GM18498 (cell line): ENCODE results near the gene PROX1.

ENCODE experiments used
- ATAC-seq: cut with Tn5 transposase; IDR thresholded peaks from one replicate; pipeline ENCODE4 v1.9.1; 2021; ENCODE audit warnings: mild to moderate bottlenecking, moderate library complexity; ENCODE audit not compliant: unreplicated experiment

The PROX1 gene

DNA sequence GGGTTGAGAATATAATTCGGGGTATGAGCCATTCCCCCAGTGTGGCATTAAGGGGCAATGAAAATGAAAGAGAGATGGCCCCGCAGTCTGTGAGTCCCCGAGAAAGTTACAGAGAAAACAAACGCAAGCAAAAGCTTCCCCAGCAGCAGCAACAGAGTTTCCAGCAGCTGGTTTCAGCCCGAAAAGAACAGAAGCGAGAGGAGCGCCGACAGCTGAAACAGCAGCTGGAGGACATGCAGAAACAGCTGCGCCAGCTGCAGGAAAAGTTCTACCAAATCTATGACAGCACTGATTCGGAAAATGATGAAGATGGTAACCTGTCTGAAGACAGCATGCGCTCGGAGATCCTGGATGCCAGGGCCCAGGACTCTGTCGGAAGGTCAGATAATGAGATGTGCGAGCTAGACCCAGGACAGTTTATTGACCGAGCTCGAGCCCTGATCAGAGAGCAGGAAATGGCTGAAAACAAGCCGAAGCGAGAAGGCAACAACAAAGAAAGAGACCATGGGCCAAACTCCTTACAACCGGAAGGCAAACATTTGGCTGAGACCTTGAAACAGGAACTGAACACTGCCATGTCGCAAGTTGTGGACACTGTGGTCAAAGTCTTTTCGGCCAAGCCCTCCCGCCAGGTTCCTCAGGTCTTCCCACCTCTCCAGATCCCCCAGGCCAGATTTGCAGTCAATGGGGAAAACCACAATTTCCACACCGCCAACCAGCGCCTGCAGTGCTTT is 9.4 kb downstream of the PROX1 start:
- ATAC-seq = no peak

DNA sequence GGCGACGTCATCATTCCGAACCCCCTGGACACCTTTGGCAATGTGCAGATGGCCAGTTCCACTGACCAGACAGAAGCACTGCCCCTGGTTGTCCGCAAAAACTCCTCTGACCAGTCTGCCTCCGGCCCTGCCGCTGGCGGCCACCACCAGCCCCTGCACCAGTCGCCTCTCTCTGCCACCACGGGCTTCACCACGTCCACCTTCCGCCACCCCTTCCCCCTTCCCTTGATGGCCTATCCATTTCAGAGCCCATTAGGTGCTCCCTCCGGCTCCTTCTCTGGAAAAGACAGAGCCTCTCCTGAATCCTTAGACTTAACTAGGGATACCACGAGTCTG is 10.0 kb downstream of the PROX1 start:
- no peak for ATAC-seq

DNA sequence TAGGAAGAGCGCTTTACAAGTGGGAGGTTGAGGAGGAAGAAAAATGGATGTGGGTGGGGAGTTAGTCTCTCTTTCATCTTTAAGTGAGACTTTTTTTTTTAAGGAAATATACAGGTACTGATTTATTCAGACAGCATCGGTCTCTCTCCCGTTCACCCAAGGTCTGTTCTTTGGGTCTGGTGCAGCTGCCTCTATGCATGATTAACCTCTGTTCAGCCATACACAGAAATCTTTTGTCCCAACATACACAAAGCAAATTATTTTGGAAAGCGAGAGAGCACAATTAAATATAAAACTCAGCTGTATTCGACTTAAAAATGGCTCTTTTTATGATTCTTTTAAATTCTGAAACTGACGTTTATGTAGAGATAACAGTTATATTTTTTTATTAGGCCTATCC is 11.0 kb downstream of the PROX1 start:
- no peak for ATAC-seq

DNA sequence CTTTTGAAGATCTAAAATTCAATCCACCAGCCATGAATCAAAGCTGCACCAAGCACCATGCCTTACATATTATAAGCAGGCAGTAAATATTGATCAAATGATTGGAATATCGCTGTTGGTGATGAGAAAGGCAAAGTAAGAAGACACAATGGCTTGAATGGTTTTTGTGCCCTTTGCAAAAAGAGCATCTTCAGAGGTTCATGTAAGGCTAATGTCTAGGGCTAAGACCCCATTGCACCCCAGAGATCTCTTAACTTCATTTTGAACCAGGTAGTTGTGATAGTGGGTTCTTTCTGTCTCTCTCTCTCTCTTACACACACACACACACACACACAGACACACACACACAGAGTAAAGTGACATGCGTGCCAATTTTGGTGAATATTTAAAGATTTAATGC is 12.0 kb downstream of the PROX1 start:
- no peak for ATAC-seq

DNA sequence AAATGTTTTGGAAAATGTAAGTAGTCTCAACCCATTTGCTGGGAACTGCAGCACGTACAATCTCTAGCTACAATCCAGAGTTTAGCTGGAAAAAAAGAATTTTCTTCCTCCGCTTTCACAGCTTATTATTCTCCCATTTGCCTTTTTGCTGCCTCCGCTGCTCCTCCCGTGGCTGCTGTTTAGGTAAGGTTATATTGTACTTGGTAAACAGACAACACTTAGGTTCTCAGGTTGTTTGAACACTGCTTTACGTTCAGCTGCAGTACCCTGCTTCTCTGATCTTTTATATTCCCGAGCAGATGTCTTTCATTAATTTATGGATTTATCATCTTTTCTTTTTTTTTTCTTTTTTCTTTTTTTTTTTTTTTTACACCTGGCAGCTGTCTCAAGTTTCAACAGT is 14.3 kb downstream of the PROX1 start:
- no peak for ATAC-seq

DNA sequence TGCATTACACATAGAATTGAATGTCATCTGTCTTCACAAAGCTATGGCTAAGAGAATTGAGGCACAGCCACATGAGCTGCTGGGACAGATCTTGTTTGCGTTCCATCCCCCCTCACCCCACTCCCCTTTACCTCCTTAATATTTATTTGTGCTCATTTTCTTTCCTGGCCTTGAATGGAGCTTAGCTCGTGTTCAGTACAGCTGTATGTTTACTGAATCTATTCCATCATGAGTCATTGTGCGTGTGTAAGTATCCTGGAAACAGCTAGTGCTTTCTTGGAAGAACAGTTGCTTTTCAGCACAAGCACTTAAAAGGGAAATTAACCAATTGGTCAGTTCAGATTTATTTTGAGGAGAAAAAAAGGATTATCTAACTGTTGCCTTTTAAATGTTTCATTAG is 14.7 kb downstream of the PROX1 start:
- ATAC-seq = no peak

DNA sequence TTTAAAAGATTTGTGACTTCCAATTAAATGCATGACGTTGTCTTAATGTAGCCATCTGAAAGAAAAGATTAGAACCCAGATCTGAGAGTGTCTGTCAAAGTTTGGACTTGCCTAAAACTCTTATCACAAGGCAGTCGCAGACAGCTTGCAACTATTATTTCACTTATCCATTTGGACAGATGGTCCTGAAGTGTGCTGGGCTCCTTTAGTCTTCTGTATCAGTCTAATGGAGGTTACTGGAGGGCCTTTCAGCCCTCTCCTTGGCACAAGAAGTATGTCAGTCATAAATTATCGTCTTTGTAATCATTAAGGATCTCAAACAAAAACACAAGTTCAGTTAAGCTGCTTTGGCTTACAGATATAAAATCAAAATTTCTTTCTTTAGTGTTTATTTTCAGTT is 15.5 kb downstream of the PROX1 start:
- ATAC-seq = no peak

DNA sequence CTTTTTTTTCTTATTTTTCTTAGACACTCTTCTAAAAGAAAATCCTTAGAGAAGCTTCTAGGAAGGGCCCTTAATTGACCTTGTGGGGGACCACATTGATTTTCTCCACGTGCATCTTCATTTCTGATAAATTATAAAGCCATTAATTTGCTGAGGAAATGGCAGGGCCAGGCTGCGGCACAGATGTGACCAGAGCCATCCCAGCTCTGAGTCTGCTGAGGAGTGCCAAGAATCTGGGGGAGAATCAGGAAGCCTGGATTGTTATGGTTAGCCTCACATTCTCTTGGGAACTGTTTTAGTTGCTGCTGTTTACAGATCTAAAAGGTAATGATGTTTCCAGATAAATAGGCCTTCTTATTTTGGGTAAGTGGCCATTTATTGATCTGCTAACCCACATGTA is 16.2 kb downstream of the PROX1 start:
- ATAC-seq = no peak

DNA sequence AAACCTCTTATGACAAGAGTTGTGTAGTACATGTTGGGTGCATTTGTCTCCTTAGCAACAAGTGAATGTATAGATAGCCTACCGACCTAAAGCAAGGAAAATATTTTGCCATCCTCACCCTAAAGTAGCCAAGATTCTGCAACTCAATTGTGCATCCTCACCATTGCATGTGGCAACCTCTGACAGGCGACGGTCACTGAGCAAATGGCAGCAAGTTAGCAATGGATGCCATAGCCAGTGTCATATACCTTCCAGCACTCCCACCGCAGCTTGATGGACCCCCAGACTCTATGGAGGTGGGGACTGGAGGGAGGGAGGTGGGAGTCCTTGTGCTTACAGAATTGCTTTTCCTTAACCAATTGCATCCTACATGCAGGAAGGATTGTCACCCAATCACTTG is 17.0 kb downstream of the PROX1 start:
- ATAC-seq = no peak

DNA sequence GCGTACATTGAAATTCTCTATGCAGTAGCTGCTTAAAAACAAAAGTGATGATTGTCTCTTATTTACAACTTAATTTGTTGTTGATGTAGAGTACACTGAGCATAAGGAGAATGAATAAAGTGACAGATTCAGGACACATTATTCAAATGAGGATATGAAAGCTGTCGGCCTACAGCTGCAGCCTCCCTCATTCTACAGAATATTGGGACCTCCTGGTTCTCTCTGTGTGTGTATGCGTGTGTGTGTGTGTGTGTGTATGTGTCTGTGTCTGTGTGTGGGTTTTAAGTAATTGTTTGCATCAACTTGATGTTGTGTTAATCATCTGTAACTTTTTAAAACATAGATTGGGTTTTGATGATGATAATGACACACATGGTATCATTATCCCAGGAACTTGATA is 17.9 kb downstream of the PROX1 start:
- ATAC-seq = no peak

DNA sequence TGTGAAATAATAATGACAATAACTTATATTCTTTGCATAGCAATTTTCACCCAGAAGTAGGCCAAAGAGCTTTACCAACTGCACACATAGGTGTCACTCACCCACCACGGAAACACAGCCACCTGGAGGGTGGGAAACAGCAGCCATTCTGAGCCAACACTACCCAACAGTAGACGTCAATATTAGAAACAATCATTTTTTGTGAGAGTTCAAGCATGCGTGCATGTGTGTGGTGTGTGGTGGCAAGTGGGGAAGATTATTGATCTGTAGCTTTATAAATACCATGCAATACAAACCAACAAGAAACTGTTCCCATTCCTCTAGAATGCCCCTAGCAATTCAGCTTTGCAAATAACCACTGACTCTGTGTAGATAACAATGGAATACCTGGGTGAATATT is 19.1 kb downstream of the PROX1 start:
- ATAC-seq = no peak

DNA sequence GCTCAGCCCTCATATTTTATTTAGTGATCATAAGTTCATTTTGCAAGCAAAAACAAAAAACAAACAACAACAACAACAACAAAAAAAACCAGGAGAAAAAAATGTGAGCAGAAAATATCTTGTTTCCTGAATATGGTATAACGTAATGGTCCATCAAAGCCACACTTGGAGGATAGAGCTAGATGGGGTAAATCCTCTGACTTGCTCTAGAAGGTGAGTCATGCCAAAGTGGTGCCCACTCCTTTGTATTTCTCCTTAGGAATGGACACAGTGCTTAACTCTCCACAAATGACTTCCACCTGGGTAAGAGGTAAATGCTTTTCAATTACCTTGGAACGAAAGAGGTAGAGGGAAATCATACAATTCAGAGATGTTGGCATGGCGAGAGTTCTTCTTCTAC is 20.6 kb downstream of the PROX1 start:
- ATAC-seq = no peak

DNA sequence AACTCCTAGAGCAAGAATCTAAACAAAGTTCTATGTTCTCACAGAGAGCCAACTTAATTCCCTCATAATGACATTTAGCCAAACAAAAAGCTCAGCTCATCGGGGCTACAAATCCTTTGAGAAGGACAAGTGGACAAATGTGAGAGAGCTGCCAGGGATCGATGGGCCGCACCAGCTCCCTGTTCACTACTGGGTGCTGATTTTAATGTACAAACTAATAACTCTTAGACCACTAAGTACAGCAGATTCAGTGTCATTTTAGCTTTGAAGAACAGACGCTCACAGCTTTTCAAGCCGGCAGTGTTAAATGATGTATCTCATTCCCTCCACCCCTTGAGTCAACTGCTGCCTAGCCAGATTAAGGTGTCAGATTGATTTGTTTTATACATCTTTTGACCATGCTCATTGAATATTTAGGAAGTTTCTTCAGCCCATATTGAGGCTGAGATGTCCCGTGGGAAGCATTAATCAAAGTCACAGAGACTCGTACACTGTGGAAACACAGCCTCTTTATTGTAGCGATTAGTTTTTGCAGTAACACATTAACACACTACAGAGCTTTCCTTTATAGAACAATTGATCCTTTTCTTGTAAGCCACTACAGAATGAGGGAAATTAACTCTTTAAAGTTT is 21.1 kb downstream of the PROX1 start:
- no peak for ATAC-seq

DNA sequence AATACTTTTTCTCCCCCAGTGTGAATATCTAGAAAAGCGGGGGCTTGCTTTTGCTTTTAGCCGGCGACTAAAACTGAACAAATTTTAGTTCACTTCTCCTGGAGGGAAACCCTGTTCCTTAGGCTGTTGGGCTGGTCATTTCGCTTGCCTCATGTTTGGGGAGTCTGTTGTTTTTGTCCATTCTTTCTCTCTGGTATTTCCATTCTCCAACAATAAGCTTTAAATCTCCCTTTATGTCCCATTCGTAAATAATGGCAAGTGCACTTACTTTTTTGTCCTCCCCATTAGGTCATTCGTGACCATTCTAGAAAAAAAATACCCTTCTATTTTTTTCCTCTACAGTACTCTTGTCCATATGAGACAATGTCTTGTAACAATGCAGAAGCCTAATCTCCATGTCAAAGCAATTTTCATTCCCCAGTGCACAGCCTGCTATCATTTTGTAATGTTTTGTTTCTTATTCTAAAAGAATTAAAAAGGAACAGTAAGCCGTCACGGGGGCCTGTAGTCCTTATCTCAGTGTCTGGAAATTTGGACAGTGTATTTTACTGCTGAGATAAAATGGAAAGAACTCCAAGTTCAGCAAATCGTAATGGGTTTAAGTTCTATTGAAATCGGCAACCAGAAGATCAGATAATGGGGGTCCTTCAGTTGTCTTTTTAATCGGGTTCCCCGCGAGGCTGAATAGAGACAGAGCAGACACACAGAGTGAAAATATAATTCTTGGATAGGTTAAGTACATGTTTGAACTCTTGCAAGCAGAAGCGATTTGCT is 21.8 kb downstream of the PROX1 start:
- ATAC-seq = no peak

DNA sequence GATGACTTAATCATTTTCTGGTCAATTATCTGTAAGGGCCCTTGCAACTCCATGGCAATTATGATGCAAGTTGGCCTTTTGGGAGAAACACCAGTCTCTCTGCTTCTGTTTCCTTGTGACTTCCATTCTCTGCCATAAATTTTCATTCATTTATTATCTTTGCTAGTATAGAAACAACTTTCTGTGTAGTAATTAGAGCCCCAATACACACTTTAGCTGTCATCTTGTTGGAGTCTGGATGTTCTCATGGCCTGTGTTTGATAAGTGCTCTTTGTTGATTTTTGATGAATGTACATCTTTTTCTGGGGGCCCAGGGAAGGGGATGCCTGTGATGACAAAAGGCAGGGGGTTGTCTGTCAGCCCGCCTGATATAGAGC is 22.4 kb downstream of the PROX1 start:
- ATAC-seq = no peak

DNA sequence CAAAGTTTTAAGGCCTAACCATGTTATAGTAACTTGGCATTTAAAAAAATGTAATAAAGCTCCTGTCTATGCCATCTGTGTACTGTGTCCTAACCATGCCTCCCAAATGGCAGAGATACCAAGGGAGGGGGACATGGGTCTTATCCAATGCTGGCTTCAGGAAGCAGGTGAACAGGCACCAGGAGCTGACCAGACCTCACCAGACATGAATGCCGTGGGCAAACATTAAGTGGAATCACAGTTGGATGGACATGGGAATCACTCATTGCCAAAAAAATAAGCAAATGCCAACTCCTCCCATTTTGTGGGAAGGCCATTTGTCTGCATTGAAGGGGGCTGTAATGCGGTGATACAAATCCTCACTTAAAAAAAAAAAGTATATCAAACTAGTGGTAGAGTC is 22.9 kb downstream of the PROX1 start:
- no peak for ATAC-seq

DNA sequence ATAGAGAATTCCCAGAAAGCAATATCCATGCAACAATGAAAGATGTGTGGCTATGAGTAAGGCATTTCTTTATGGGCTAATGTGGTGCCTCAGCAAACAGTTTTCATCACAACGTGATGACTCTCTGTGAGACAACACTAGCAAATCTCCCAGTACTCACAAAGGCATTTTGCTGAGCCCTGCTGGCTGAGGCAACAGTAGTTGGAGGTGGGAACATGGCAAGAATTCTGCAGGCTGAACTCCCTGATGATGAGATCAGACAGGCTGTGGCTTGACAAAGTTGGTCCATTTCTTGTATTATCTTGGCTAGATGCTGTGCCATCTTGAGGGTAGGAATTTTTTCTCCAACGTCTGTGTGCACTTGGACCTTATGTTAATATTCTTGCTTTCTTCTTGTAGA is 24.6 kb downstream of the PROX1 start:
- ATAC-seq = no peak

DNA sequence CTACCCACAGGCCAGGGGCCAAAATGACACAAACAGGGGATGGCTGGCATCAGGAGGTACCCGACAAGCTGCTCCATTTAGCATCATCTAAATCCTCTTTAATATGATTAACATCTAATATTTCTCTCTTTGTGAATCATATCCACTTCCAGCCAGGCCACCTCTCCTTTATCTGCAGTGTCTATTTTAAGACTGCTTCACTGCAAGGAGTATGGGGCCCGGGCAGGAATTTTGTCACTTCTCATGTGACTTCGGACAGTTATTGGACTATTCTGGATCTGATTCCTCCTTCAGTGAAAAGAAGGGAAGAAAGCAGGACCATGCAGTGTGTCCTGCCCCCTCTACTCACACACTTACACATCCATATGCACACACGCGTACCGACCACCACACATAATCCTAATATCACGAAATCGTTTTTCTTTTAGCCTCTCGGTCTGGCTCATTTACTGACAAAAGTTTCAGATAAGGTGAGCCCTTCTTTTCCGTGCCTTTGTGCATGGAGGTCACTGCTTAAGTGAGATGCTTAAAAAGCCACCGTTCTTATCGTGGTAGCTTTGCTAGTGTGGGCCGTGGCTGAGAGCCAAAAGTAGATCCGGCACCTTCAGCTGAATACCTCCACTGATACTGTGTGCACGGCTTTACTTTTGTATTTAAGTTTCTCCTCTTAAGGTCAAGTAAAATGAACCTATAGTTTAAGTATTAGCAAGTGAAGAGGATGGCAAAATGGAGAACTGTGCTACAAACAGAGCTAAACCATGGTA is 26.0 kb downstream of the PROX1 start:
- no peak for ATAC-seq

DNA sequence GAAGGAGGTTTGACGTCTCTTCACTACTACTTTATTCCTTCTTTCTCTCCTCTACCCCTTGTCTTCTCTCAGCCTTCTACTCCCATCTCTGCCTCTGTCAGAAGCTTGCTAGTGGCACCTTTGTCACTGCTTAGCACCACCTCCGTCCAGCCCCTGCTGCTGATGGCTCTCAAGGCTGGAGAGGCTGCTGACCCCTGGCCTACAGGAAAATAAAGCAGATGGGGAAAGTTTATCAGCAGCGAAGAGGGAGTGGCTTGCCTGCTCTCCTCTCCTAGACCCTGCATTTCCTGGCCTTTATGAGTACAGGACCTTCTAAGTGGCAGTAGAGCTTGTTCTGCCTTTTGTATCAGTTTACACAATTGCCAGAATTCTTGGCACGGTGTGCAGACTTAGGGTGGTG is 27.0 kb downstream of the PROX1 start:
- no peak for ATAC-seq

DNA sequence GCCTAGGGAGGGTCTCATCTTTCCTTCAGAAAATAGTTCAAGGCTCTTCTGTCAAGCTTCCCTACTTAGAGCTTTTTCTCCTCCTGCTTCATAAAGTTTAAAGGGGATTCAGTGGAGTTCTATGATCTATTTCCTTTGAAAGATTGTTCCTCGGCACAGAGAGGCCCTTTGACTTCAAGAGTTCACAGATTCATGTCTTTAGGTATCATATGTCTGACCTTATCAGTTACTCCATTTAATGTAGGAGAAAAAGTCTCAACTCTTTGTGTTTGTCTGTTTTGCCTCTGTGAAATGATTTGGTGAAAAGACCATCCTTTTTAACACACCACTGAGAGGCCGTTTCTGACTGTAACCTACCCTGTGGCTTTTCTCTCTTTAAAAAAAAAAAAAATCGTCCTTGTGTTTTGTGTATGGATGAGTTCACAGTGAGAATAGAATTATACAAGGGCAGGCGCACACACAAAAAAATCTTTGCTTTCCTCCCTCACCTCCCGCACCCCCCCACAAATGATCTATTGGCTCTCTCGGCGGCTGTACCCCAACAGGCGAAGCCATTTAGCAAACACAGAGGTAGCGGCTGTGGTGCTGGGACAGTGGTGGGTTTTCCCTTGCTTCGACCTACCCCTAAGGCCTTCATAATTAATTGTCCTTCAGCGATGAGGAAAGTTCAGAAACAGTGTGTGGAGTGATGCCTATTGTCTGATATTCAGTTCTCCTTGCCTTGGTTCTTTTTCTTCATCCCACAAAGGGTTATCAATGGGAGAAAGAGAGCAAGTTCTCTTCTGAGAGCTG is 29.6 kb downstream of the PROX1 start:
- ATAC-seq = no peak
